ENCODE data around the gene BUD23.
"Not testable (repeated sequence)": the region's sequence is repeated elsewhere in the genome, so short reads cannot be mapped to it uniquely, and the experiment has no call there.

BUD23 gene

GRCh38 chr7:73701357-73701995 lies 18.1 kb downstream of the BUD23 start:
- no peak for DNase-seq (ENCODE audit: low spot score)

GRCh38 chr7:73702226-73702625 lies 18.8 kb downstream of the BUD23 start:
- DNase-seq (ENCODE audit: low spot score): no peak

- no peak for DNase-seq (ENCODE audit: low spot score)
Measured at GRCh38 chr7:73702665-73703064, 19.3 kb downstream of the BUD23 start.

GRCh38 chr7:73703225-73703624 lies 19.8 kb downstream of the BUD23 start:
- no peak for DNase-seq (ENCODE audit: low spot score)

- peak; percentile 92 for DNase-seq (ENCODE audit: low spot score)
Measured at GRCh38 chr7:73703757-73704639, 20.6 kb downstream of the BUD23 start.

GRCh38 chr7:73704640-73705550 lies 21.5 kb downstream of the BUD23 start:
- no peak for DNase-seq (ENCODE audit: low spot score)

GRCh38 chr7:73705551-73705920 lies 22.1 kb downstream of the BUD23 start:
- DNase-seq (ENCODE audit: low spot score): no peak

GRCh38 chr7:73706126-73707044 lies 23.0 kb downstream of the BUD23 start:
- no peak for DNase-seq (ENCODE audit: low spot score)

GRCh38 chr7:73707045-73707631 lies 23.7 kb downstream of the BUD23 start:
- peak; percentile 60 for DNase-seq (ENCODE audit: low spot score)

- DNase-seq (ENCODE audit: low spot score): peak; percentile 59
Measured at GRCh38 chr7:73708961-73709549, 25.7 kb downstream of the BUD23 start.

GRCh38 chr7:73712773-73713172 lies 29.4 kb downstream of the BUD23 start:
- DNase-seq (ENCODE audit: low spot score): no peak

GRCh38 chr7:73713319-73713718 lies 29.9 kb downstream of the BUD23 start:
- DNase-seq (ENCODE audit: low spot score): not testable (repeated sequence)

- no peak for DNase-seq (ENCODE audit: low spot score)
Measured at GRCh38 chr7:73715648-73716317, 32.4 kb downstream of the BUD23 start.

- no peak for DNase-seq (ENCODE audit: low spot score)
Measured at GRCh38 chr7:73716318-73716890, 33.0 kb downstream of the BUD23 start.

GRCh38 chr7:73717025-73717807 lies 33.8 kb downstream of the BUD23 start:
- no peak for DNase-seq (ENCODE audit: low spot score)

GRCh38 chr7:73717991-73718405 lies 34.6 kb downstream of the BUD23 start:
- no peak for DNase-seq (ENCODE audit: low spot score)

GRCh38 chr7:73718438-73718881 lies 35.1 kb downstream of the BUD23 start:
- no peak for DNase-seq (ENCODE audit: low spot score)

Measured in left forelimb (tissue), 1 donor.